SHP77 treated with DMSO at 0.1 percent for 48 hours (cell line): ENCODE measurements around the gene UBE2Z.

Experiments used
- DNase-seq: peaks from one replicate; lab custom pipeline; 2025; lab: John Stamatoyannopoulos, UW

UBE2Z gene

GRCh38 chr17:48960834-48961515 is 52.8 kb downstream of the UBE2Z start:
- DNase-seq = no peak

DNA sequence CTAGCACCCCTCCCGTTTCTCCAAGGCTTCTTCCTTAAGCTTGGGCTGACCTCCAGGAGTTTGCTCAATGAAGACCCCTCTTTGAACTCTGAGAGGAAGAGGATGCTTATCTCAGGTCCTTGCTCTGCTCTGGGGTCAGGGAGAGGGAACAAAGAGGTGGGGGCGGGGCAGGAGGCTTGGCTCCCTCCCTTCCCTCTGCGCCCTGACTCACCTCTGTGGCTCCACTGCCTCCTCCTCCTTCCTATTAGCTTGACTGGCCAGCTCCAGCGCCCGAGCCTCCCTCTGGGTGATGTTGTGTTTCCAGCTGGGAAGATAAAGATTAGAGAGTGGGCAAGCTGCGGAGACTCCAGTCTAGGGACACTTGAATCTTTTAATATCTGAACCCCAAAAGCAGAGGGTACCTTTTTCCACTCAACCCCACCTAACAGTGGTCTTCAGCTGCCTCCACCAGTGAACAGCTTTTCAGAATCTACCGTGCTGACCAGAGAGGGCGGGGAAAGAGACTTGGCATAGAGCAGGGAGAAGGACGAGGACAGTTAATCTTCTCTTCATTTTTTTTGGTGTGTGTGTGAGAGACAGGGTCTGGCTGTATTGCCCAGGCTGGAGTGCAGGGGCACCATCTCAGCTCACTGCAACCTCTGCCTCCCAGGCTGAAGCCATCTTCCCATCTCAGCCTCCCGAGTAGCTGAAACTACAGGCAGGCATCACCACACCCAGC is 53.5 kb downstream of the UBE2Z start:
- no peak for DNase-seq

- DNase-seq = no peak
Observed at GRCh38 chr17:48970224-48970623, 62.0 kb downstream of the UBE2Z start.

GRCh38 chr17:48970865-48971687 is 62.9 kb downstream of the UBE2Z start:
- DNase-seq = no peak

DNA sequence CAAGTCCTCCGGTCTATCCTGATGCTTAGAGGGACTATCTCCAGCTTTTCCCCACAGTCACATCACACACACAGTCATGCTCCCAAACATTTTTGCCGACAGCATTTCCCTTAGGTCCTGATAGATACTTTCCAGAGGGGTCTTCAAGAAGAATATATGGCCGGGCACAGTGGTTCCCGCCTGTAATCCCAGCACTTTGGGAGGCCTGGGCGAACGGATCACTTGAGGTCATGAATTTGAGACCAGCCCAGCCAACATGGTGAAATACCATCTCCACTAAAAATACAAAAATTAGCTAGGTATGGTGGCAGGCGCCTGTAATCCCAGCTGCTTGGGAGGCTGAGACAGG is 64.5 kb downstream of the UBE2Z start:
- no peak for DNase-seq

GRCh38 chr17:48973806-48974205 is 65.6 kb downstream of the UBE2Z start:
- no peak for DNase-seq
